A549 (cell line): ENCODE results near the gene OXA1L. TPM values are rescaled to one million over a fixed set of nuclear protein-coding genes. Genes with fewer than 3 reads are reported as not detected.

ENCODE experiments used
- ATAC-seq, 2 experiments: fragments of 200-7000 bp in 1 of 2; fragments of >200 bp in 1 of 2; cut with Nextera tagmentation in 1 of 2; cut with Tn5 transposase in 1 of 2; 3 replicates each; pipeline versions ENCODE4 v1.8.0 to v1.9.1; 2018 to 2020; ENCODE audit warnings: mild to moderate bottlenecking in 1 of 2, moderate library complexity in 1 of 2
- CTCF ChIA-PET: fragments of 300-600 bp; sonication (Branson Sonifier 250); formaldehyde crosslinking; extraction: SDS; loops from one replicate; lab custom pipeline; 2021; ENCODE audit warnings: antibody characterized with exemption, inconsistent platforms; lab: Yijun Ruan, JAX
- POLR2A ChIA-PET: fragments of 350-600 bp; formaldehyde crosslinking; extraction: SDS; loops from one replicate; lab custom pipeline; 2021; ENCODE audit warnings: antibody characterized with exemption, inconsistent platforms; lab: Yijun Ruan, JAX
- DNase-seq, 2 experiments: peaks; one replicate each; pipeline versions ENCODE4 v3.0.0 to v3.0.0-alpha.2; 2011 to 2016; ENCODE audit warnings: low read depth in 1 of 2, low spot score in 1 of 2
- FAIRE-seq: peaks from 2 replicates; lab custom pipeline; 2011; peaks lifted over from hg19 to GRCh38; lab: Jason Lieb, UNC
- H3K27ac ChIP-seq, 2 experiments: fragments of >200 bp; sonication (Bioruptor Twin); formaldehyde crosslinking; 3 replicates each; pipeline ENCODE4 v1.5.1; 2016 to 2017
- H3K4me1 ChIP-seq: fragments of >200 bp; sonication (Bioruptor Twin); formaldehyde crosslinking; 3 replicates; pipeline ENCODE4 v1.6.1; 2016
- H3K4me2 ChIP-seq: fragments of >200 bp; sonication (Bioruptor Twin); formaldehyde crosslinking; 3 replicates; pipeline ENCODE4 v1.6.1; 2016
- H3K4me3 ChIP-seq: fragments of >200 bp; sonication (Bioruptor Twin); formaldehyde crosslinking; 3 replicates; pipeline ENCODE4 v1.5.1; 2016
- H3K9me3 ChIP-seq: fragments of >200 bp; sonication (Bioruptor Twin); formaldehyde crosslinking; 3 replicates; pipeline ENCODE4 v1.6.1; 2016
- CBX8 ChIP-seq: fragments of 200-600 bp; sonication (generic); IDR thresholded peaks from 2 replicates; pipeline ENCODE4 v1.6.1; 2016
- CHD4 ChIP-seq: fragments of 200-600 bp; sonication (generic); IDR thresholded peaks from 2 replicates; pipeline ENCODE4 v1.6.1; 2016; ENCODE audit warnings: antibody characterized with exemption, mild to moderate bottlenecking, borderline replicate concordance
- EHF ChIP-seq: fragments of 250-450 bp; sonication (Bioruptor Pico); IDR thresholded peaks from 2 replicates; pipeline ENCODE4 v1.5.0; 2020; ENCODE audit warnings: mild to moderate bottlenecking
- EP300 ChIP-seq, 2 experiments: fragments of >200 bp; sonication (Bioruptor Twin); formaldehyde crosslinking; IDR thresholded peaks; 2 replicates in 1 of 2; 3 replicates in 1 of 2; pipeline ENCODE4 v1.6.1; 2016 to 2017
- FOSB ChIP-seq: fragments of 250-450 bp; sonication (Bioruptor Pico); IDR thresholded peaks from 2 replicates; pipeline ENCODE4 v1.5.0; 2020; ENCODE audit warnings: mild to moderate bottlenecking, moderate library complexity
- GATA3 ChIP-seq: IDR thresholded peaks from 2 replicates; pipeline ENCODE4 v1.6.1; 2012; ENCODE audit warnings: borderline replicate concordance
- HDAC2 ChIP-seq: fragments of 200-600 bp; sonication (generic); IDR thresholded peaks from 2 replicates; pipeline ENCODE4 v1.6.1; 2016
- HOXA7 ChIP-seq: fragments of 250-450 bp; sonication (Bioruptor Pico); IDR thresholded peaks from 2 replicates; pipeline ENCODE4 v1.5.0; 2020; ENCODE audit warnings: mild to moderate bottlenecking, moderate library complexity
- HOXB13 ChIP-seq: fragments of 250-450 bp; sonication (Bioruptor Pico); IDR thresholded peaks from 2 replicates; pipeline ENCODE4 v1.5.0; 2020; ENCODE audit warnings: low read depth, mild to moderate bottlenecking, moderate library complexity
- KDM5A ChIP-seq: fragments of 200-600 bp; sonication (generic); IDR thresholded peaks from 2 replicates; pipeline ENCODE4 v1.6.1; 2016; ENCODE audit warnings: antibody characterized with exemption, mild to moderate bottlenecking
- MAZ ChIP-seq: fragments of 150-350 bp; IDR thresholded peaks from 2 replicates; pipeline ENCODE4 v1.6.1; 2014; ENCODE audit warnings: antibody characterized with exemption, low read depth, low read length, borderline replicate concordance
- MYC ChIP-seq: IDR thresholded peaks from 2 replicates; pipeline ENCODE4 v1.6.1; 2012; ENCODE audit warnings: mild to moderate bottlenecking, inconsistent platforms, low read length, improper control_type of control experiment, borderline replicate concordance
- NFE2L2 ChIP-seq: fragments of 150-350 bp; conservative IDR thresholded peaks from 2 replicates; pipeline ENCODE4 v1.6.1; 2014; ENCODE audit warnings: low read length
- NPAS2 ChIP-seq: fragments of 250-450 bp; sonication (Bioruptor Pico); IDR thresholded peaks from 2 replicates; pipeline ENCODE4 v1.8.0; 2022; ENCODE audit warnings: mild to moderate bottlenecking, moderate library complexity, borderline replicate concordance
- NR3C1 ChIP-seq: fragments of >200 bp; sonication (Bioruptor Twin); formaldehyde crosslinking; IDR thresholded peaks from 3 replicates; pipeline ENCODE4 v1.6.1; 2017
- PHF8 ChIP-seq: fragments of 200-600 bp; sonication (generic); IDR thresholded peaks from 2 replicates; pipeline ENCODE4 v1.6.1; 2016; ENCODE audit warnings: low read depth, mild to moderate bottlenecking, antibody characterized with exemption, moderate library complexity, borderline replicate concordance
- RCOR1 ChIP-seq: fragments of 150-350 bp; IDR thresholded peaks from 2 replicates; pipeline ENCODE4 v1.6.1; 2014; ENCODE audit warnings: antibody characterized with exemption, low read length, low read depth
- SMC3 ChIP-seq: fragments of >200 bp; sonication (Bioruptor Twin); formaldehyde crosslinking; IDR thresholded peaks from 3 replicates; pipeline ENCODE4 v1.6.1; 2018; ENCODE audit warnings: inconsistent platforms
- SREBF2 ChIP-seq: fragments of 450-650 bp; IDR thresholded peaks from 2 replicates; pipeline ENCODE4 v1.6.1; 2014; ENCODE audit warnings: mild to moderate bottlenecking, moderate library complexity
- ZC3H11A ChIP-seq: fragments of 450-650 bp; IDR thresholded peaks from 2 replicates; pipeline ENCODE4 v1.6.1; 2014; ENCODE audit warnings: antibody characterized with exemption, mild to moderate bottlenecking
- ZSCAN20 ChIP-seq: fragments of 250-450 bp; sonication (Bioruptor Pico); IDR thresholded peaks from 2 replicates; pipeline ENCODE4 v1.8.0; 2022; ENCODE audit warnings: mild to moderate bottlenecking, moderate library complexity
- whole genome bisulfite sequencing: methylation state at CpG from one replicate; pipeline ENCODE4 v1.1.6; 2017; ENCODE audit errors: missing lambda C conversion rate; 5-methylcytosine and 5-hydroxymethylcytosine counted together
- polyA plus RNA-seq, 4 experiments: library from polyadenylated mRNA; depleted of rRNA in 3 of 4; stranded (reverse); fragments of >200 nt; fragmentation: RNase III in 1 of 4; extraction: RNeasy Plus Mini Kit Qiagen cat#74134 plus additional on column Dnase treatment in 1 of 4; gene quantifications; 2 replicates in 3 of 4; 3 replicates in 1 of 4; pipeline ENCODE4 v1.2.3, GENCODE V29; 2011 to 2017
- TF ChIP-seq, protein P1 (sequence below): fragments of 250-450 bp; sonication (Bioruptor Pico); IDR thresholded peaks from 2 replicates; pipeline ENCODE4 v1.5.0; 2021; ENCODE audit warnings: mild to moderate bottlenecking, moderate library complexity, borderline replicate concordance
- TF ChIP-seq, protein P2 (sequence below): fragments of 200-600 bp; sonication (generic); IDR thresholded peaks from 2 replicates; pipeline ENCODE4 v1.6.1; 2016; ENCODE audit warnings: antibody characterized with exemption, mild to moderate bottlenecking, moderate library complexity

Gene OXA1L
- polyA plus RNA-seq, 2 of the 4 experiments (the other 2 are of a cell fraction) = 133 to 199 TPM

DNA sequence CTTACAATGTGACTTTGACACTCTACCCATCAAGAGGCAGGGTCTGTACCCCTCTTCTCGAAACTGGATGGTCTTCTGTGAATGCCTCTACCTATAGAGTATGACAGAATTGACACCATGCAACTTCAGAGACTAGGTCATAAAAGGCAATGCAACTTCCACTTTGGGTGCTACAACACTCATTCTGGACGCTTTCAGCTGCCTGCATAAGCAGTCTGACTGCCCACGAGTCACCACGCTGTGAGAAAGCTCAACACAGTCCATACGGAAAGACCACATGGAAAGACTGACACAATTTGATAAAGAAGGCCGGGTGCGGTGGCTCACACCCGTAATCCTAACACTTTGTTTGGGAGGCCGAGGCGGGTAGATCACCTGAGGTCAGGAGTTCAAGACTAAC, 33.9 kb downstream of the OXA1L start:
- Histone ChIP-seq H3K27ac (no peak overlapping the region), H3K4me2 (no peak overlapping the region), H3K9me3 (no peaks in the 10 kb centered on the region), H3K4me1 (peaks cover 18% of the 10 kb centered on the region), H3K4me3 (no peak overlapping the region)
- no peak for TF ChIP-seq ZSCAN20 (CRISPR knock-in tag)
- TF ChIP-seq CHD4 = no peak
- TF ChIP-seq HOXA7 (CRISPR knock-in tag) = no peak
- TF ChIP-seq KDM5A = no peak
- no peak for TF ChIP-seq HDAC2
- TF ChIP-seq EP300 (IDR thresholded peaks at IDR 0.05) = no peak
- TF ChIP-seq NPAS2 (CRISPR knock-in tag) = no peak
- TF ChIP-seq CBX8 = no peak
- TF ChIP-seq MAZ = no peak
- TF ChIP-seq MYC = no peak
- no peak for TF ChIP-seq FOSB (CRISPR knock-in tag)
- TF ChIP-seq ZC3H11A = no peak
- no peak for TF ChIP-seq NFE2L2
- TF ChIP-seq, protein P1, sequence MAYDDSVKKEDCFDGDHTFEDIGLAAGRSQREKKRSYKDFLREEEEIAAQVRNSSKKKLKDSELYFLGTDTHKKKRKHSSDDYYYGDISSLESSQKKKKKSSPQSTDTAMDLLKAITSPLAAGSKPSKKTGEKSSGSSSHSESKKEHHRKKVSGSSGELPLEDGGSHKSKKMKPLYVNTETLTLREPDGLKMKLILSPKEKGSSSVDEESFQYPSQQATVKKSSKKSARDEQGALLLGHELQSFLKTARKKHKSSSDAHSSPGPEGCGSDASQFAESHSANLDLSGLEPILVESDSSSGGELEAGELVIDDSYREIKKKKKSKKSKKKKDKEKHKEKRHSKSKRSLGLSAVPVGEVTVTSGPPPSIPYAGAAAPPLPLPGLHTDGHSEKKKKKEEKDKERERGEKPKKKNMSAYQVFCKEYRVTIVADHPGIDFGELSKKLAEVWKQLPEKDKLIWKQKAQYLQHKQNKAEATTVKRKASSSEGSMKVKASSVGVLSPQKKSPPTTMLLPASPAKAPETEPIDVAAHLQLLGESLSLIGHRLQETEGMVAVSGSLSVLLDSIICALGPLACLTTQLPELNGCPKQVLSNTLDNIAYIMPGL (CRISPR knock-in tag) = no peak
- POLR2A ChIA-PET = no interaction called here
- DNase-seq (no peak), ATAC-seq (no peak), FAIRE-seq (no peak)
- whole genome bisulfite sequencing = 82% methylated on average over 10 of the region's 10 CpGs
- CTCF ChIA-PET = interaction anchor here (2.5 kb wide), 1 partner anchor 53 kb away, joined by 5 read pairs; no protein-coding TSS in a partner anchor

DNA sequence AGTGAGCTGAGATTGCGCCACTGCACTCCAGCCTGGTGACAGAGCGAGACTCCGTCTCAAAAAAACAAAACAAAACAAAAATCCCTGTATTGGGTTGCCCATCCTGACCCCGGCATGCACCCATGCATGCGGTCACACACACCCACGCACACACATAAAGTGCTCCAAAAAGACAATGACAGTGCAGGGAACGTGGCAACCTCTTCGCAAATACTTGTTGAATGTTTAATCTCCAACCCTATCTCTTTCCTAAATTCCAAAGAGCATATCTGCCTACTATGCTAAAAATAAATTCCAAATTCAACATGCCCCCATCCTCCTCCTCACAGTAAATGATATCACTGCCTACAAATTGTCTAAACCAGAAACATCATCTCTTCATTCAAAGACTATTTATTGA, 35.2 kb downstream of the OXA1L start:
- no peaks in the 10 kb centered on the region for H3K9me3 ChIP-seq
- POLR2A ChIA-PET = no interaction called here
- no peak for DNase-seq
- TF ChIP-seq RCOR1 (no peak), SREBF2 (no peak), SMC3 (no peak), CHD4 (no peak), PHF8 (no peak), EHF (no peak), GATA3 (no peak), HOXB13 (no peak), NR3C1 (no peak)
- TF ChIP-seq, protein P2, sequence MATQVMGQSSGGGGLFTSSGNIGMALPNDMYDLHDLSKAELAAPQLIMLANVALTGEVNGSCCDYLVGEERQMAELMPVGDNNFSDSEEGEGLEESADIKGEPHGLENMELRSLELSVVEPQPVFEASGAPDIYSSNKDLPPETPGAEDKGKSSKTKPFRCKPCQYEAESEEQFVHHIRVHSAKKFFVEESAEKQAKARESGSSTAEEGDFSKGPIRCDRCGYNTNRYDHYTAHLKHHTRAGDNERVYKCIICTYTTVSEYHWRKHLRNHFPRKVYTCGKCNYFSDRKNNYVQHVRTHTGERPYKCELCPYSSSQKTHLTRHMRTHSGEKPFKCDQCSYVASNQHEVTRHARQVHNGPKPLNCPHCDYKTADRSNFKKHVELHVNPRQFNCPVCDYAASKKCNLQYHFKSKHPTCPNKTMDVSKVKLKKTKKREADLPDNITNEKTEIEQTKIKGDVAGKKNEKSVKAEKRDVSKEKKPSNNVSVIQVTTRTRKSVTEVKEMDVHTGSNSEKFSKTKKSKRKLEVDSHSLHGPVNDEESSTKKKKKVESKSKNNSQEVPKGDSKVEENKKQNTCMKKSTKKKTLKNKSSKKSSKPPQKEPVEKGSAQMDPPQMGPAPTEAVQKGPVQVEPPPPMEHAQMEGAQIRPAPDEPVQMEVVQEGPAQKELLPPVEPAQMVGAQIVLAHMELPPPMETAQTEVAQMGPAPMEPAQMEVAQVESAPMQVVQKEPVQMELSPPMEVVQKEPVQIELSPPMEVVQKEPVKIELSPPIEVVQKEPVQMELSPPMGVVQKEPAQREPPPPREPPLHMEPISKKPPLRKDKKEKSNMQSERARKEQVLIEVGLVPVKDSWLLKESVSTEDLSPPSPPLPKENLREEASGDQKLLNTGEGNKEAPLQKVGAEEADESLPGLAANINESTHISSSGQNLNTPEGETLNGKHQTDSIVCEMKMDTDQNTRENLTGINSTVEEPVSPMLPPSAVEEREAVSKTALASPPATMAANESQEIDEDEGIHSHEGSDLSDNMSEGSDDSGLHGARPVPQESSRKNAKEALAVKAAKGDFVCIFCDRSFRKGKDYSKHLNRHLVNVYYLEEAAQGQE = no peak
- TF ChIP-seq, all 56 proteins: peak for 0
- 77% methylated on average over 8 of the region's 8 CpGs for WGBS
- Histone ChIP-seq H3K4me3 (no peak overlapping the region), H3K4me2 (no peak overlapping the region), H3K4me1 (peaks cover 9% of the 10 kb centered on the region), H3K27ac (no peak overlapping the region)
- CTCF ChIA-PET = interaction anchor here (0.7 to 2.5 kb wide), 6 partner anchors 11 to 71 kb away, joined by 3 to 5 read pairs (median 3); no protein-coding TSS in a partner anchor
- ATAC-seq (no peak), FAIRE-seq (no peak)
